GM21619 (cell line): ENCODE data around the gene LRRFIP1.
"Not testable (repeated sequence)": the region's sequence is repeated elsewhere in the genome, so short reads cannot be mapped to it uniquely, and the experiment has no call there.

Source experiments
- ATAC-seq: cut with Tn5 transposase; IDR thresholded peaks from one replicate; pipeline ENCODE4 v1.9.1; 2021; ENCODE audit not compliant: unreplicated experiment

Gene LRRFIP1

DNA sequence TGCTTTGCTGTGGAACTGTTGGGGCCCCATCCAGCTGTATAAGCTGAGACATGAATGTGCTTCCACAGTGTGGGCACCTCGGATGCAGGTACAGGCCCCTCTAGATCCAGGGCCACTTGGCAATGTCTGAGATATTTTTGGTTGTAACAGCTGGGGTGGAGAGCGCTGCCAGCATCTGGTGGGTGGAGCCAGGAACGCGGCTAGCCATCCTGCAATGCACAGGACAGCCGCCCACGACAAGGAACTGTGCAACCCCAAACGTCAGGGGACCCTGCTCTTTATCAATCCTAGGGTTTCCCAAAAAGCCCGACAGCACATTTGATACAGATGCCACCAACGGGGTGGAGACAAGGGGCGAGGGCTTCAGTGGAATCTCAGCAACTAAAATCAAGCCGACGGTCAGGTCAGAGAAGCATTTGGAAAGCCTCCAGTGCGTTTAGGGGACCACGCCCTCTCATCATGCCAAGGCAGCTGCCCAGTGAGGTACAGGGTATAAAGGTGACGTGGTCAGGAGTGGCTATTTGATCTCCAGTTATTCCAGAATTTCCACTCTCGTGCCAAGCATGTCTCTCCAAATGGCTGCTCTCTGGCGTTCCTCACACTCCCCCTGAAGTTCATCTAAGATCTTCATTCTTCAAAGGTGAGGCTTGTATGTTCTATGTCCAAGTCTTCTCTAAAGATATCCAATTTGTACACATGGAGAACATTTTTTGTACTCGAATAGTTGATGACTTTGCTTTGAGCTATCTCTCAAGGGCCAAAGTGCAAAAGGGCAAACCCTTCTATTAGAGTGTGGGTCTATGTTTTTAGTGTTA is 55.7 kb downstream of the LRRFIP1 start:
- ATAC-seq, result no peak

DNA sequence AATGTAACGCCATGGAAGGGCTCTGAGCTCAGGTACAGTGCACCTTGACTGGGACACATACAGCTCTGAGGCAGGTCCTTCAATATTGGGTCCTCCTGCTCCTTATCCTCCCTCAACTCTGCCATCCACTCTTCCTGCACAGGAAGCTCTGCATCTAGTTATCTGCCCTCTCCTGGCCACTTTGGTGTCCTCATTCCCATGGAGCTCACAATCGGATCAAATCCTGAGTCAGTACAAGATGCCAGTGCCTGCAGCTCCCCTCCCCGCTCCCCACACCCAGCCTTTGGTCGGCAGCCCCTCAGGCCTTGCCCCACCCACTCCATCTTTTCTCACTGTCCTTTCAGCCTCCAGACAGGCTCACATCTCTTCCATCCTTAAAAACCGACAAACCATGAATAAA is 58.0 kb downstream of the LRRFIP1 start:
- no peak for ATAC-seq

DNA sequence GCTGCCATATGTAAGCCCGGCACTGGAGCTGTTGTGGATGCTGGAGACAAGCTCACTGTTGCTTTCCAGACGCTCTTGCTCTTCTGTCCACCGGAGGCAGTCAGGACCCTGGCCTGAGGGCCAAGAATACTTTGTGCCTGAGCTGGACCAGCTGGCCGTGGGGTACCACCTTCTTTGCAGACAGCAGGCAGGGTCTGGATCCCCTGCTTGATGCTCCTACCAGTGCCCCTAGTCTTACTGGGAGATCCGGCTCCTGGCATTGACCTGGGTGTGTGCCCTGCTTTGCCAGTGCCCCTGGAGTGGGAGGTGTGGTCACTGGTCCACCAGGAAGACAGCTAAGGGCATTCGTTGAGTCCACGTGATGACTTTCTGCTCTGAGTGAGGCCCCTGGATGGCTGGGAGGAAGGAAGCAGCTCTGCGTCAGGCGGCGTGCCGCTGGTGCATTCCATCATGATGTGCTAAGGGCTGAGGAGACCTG is 59.3 kb downstream of the LRRFIP1 start:
- ATAC-seq, result no peak

DNA sequence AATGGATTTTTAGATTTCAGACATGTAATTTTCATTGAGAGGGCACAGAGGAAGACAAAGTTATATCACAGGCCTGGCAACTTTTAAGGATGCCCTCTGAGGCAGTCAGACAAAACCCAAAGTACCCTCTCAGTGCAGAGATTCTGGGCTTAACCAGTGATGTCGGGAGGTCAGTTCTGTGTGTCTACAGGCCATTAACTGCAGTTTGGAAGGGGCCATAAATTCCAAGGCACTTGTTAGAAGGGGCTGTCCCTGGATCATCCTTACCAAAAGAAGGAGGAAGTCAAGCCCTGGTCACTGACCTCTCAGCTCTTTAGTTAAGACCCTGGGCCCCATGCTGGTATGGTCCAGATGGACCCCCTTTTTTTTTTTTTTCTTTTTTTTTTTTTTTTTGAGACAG is 60.7 kb downstream of the LRRFIP1 start:
- no peak for ATAC-seq

DNA sequence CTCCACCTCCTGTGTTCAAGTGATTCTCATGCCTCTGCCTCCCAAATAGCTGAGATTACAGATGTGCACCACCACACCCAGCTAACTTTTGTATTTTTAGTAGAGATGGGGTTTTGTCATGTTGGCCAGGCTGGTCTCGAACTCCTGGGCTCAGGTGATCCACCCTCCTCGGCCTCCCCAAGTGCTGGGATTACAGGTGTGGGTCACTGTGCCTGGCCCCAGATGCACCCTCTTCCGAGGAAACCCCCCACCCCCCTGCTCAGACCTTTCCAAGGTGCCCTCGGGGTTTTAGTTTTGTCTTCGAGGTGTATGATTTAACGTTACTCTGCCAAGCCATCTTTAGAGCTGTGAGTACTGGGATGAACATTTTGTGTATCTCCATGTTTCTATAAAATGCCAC is 61.2 kb downstream of the LRRFIP1 start:
- ATAC-seq, result not testable (repeated sequence)

DNA sequence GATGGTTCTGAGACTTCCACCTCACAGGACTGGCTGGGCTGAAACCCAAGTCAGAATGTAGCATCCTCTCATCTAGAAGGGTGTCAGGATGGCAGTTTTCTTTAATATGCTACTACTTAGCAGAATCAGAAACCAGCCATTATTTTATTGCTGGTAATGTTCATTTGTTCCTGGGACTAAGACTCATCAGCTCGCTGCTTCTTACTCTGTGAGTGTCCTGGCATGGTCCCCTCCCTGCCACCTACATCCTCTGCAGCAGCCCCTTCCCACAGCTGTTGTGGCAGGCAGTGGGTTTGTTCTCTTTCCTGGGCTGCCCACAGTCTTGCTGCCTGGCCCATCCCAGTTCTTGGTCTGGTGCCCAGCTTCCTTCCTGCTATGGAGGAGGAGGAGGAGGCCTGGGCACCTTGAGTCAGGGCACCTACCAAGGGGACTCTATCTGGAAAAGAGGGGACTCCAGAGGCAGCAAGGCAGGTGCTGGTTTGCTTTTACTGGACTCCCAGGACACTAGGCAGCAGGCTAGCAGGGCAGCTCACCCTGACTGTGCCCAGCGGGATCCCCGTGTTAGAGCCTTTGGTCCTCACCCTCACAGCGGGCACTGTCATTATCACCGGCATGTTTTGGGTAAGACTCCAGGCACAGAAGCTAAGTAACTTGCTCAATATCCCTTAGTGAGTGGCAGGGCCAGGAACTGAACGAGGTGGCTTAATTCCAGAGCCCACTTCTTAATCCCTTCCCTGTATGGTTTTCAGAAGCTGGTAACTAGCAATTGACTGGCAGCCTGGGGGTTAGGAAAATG is 62.1 kb downstream of the LRRFIP1 start:
- ATAC-seq, result no peak

DNA sequence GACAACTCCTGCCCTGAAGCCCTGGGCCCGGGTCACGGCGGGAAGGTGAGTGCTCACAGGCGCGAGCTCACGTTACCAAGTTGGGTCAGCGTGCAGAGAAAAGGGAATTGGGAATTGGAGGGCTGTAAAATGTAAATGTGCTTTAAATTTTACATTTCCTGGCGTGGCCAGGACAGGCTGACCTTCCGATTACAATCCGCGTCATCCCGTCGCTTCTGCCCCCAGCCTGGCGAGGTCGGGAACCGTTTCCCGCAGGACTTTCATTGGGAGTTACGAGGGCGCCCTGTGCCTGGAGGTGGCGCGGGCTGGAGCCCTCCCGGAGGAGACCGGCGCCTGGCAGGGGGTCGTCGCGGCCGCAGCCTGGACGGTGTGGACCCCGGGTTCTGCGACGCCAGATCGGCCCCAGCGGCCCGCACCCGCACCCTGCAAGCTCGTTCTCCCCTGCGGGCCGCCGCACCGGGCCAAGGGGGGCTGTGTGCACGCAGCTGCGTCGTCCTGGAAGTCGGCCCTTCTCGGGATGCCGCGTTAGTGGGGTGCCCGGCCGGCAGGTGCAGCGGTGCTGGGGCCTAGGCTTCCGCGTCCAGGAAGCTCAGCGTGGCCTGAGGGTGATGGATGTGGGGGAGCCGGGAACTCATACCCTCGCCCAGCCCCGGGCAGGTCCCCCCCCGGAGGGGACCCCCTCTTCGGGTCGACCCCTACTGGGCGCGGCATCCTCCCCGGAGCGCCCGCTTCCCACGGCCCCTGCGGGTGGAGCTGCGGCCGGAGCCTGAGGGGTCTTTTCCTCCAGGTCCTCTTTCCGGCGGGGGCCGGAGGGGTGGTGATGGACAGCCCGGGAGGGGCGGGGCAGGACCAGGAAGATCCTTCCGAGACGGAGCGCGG is 63.9 kb downstream of the LRRFIP1 start:
- peak; percentile 32 for ATAC-seq

DNA sequence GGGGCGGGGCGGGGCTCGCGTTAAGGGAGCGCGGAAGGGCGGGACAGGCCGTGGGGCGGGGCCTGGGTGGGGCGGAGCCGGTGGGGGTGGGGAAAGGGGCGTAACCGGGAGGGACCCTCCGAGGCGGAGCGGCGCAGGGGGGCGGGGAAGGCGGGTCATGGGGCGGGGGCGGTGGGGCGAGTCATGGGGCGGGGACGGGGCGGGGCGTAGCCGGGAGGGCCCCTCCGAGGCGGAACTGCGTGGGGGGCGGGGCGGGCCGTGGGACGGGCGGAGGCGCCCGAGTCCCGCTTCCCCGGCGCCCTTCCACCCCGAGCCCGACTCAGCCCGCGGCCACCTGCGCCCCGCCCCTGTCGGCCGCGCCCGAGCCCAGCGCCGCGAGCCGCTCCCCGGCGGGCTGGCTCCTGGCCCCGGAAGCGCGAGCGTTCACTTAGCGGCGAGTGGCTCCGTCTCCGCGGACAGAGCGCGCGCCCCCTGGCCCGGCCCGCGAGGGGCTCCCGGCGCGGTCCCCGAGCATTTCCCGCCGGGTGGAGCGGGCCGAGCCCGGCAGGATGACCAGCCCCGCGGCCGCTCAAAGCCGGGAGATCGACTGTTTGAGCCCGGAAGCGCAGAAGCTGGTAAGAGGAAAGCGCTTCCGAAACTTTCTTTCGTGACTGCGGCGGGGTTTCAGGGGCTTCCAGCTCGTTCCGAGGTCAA is 64.7 kb downstream of the LRRFIP1 start:
- peak; percentile 45 for ATAC-seq

DNA sequence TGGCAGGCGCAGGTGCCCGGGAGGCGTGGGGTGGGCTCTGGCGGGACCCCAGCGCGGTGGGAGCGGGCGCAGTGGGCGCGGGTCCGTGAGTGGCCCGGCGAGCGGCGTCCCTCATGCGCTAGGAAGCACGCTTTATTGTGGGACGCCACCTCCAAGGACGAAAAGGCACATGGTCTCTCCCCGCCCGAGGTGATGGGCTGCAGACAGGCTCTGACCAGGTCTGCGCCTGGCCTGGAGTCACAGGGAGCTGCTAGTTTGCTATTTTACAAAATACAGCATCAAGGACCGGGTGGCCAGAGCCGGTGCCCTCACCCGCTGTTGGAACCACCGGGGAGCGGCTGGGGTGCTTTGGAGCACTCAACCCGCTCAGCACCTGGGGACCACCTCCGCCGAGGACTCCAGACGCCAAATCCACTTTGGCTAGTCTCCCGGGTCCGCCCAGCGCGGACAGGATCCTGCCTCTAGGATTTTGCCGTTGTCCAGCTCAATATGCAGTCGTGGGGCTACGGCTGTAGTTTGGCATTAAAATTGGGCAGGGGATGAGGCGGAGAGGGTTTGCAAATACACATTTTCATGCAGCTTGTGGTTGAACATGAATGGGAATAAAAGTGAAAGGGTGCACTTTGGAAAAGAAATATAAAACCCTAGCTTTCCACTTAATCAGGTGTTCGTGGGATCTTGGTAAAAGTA is 65.4 kb downstream of the LRRFIP1 start:
- ATAC-seq, result peak; percentile 2

DNA sequence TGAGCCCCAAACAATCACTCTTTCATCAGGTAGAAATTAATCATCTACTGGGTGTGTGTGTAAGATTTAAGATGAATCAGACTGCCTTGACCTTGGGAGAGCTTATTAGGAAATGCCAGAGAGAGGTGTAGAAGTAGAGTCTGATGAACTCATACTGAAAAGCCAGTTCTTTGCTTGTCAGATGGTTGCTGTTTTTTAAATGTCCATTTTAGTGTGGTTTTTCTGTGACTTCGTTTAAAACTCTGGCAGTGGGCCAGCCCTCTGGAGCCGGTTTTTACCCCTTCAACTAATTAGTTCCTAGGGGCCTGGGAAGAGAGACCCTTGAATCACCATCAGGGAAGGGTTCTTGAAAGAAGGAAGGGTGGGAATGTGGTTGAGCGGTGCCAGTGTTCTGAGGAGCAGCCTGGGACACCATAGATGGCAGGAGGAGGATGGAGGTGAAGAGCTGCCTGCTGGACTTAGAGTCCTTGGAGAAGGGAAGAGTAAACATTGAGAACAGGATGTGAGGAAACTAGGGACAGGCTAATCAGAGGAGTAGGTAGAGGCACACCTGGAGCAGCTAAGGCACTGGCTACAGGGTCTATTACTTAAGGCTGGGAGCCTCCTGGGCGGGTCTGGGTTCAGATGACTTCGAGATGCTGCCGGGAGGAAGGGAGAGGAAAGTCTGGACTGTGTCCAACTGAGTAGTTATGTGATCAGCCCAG is 66.1 kb downstream of the LRRFIP1 start:
- ATAC-seq, result no peak

DNA sequence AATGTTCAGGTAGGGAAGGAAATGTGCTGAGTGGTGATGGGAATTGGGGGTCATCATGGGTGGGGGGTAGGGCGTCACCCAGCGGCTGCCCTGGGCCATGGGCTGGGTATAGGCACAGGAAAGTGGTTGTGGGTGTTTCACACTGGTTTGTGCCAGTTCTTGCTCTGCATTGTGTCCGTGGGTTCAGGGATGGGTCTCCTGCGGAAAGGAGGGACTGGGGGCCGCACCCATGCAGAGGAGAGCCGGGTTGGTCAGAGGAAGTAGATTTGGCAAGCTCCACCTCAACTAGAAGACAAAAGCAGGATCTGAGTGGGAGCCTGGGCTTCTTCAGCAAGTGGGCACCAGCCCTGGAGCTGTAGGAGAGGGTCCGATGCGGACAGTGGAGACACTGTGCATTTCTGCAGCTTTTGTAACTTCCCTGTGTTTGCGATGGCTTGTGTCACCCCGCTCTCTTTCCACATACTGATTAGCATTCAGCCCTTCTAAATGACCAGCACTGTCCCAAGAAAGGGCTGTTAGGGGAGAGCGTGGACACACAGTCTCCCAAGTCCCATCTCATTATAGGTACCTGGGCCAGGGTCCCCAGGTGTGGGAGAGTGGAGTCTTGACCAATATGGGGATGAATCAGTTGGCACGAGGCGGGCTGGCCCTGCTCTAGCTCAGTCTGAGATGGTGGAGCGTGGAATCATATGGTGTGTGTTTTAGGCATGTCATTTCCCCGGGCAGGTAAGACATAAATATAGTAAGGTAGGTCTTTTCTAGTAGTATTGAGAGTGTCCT is 67.2 kb downstream of the LRRFIP1 start:
- ATAC-seq, result no peak

DNA sequence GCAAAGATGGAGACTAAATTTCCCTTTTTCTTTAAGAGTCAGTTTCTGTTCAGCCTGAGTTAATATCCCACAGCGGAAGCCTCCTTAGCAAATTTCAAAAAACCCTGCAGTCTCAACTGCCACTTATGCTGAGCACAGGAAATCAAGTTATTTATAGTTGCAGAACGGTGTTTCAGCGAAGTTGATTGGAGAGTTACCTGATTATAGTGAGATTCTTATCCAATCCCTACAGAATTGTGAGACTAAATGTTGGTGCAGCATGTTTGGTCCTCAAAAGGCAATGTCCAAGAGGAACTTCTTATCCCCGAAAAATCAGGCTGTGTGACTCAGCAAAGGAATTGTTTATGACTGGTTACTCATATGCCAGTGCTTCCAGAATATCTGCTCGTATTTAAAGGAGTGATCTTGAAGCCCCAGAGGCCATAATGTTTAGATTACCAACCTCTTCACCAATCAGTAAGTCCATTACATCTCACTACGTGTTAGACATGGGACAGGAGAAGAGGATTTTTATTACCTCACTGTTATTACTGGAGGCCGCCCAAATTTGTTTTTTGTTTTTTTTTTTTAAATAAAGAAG is 67.9 kb downstream of the LRRFIP1 start:
- no peak for ATAC-seq

DNA sequence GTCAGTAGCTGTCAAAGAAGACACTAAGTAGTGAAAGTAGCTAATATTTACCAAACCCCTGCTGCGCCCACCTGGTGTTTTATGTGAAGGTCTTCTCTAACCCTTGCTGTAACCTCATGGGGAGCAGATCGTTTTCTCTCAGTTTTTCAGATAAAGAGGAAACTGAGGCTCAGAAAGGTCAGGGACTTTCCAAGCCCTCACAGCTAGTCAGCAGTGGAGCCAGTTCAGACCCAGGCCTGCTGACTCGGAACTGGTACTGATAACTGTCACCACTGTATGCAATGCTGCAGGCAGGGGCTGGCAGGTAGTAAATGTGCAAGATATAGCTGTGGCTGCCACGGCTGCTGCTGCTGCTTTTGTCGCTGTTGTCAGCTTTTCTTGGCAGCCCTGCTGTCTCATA is 69.1 kb downstream of the LRRFIP1 start:
- ATAC-seq, result peak; percentile 26

DNA sequence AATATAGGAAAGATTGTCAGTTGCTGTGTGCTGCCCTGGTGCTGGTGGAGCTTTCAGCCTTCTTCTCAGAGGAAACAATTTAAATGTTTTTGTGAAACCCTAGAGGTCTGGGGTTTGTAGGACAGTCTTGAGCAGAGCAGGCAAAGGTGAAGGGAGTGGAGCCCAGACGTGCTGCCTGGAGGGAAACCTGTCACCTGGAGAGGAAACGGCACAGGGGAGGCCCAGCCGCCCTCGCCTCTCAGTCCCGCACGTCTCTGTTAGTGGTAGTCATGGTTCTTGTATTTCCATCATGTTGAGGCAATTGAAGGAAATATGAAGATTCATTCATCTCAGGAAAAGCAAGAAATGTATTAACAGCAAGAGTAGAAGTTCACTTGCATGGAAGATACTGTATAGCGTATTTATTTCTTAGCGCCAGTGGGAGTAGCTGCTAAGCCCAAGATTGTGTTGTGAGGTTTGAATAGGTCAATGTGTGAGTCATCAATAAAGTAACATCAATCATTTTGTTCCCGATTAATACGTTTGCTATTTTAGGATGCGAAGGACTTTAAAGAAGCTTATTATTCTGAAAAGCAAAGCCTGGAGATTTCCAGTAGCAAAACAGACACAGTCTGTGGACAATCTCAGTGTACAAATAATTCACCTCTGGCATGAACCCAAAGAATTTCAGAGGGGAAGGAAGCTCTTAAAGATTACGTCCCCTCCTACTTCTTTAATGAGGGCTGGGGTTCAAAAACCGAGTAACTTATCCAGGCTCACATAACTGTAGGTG is 70.4 kb downstream of the LRRFIP1 start:
- no peak for ATAC-seq

DNA sequence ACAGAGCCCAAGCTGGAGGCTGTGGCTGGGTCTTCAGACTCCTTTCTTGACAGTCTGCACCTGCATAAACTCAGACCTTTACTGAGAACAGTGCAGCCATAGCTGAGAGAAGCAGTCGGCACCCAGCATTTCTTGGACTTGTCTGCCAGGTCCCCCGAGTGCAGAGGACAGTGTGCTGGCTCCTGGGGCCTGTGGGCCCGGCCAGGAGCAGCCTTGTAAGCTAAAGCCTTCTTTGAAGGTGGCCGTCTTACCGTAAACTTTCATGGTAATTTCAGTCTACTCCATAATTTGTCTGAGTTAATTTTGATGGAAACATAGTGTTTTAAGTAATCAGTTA is 70.9 kb downstream of the LRRFIP1 start:
- no peak for ATAC-seq

DNA sequence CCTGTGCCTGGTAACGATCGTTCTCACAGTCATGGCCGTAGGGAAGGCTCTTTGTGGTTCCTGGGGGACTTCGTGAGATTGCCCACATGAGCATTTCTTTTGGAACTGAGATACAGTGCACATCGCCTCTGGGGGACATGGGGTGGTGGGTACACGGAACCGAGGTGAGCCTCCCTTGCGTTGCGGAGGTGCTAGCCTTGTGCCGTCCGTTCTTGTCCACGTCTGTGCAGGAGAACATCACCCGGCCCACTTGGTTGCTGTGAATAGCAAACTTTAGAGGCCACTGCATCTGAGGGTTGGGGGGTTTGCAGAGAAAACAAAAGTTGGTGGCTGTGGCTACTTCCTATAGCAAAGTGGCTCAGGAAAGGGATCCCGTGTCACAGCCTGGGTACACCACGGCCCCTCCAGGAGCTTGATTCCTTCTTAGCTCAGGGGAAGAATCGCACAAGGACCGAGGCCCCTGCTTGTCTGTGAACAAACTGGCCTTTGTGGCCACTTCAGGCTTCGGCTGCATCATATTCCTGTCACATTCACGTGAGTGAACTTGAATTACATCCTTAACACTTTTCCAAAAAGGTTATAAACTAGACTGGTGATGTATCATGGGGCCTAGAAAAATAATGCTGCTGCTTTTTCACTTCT is 72.6 kb downstream of the LRRFIP1 start:
- ATAC-seq, result no peak

DNA sequence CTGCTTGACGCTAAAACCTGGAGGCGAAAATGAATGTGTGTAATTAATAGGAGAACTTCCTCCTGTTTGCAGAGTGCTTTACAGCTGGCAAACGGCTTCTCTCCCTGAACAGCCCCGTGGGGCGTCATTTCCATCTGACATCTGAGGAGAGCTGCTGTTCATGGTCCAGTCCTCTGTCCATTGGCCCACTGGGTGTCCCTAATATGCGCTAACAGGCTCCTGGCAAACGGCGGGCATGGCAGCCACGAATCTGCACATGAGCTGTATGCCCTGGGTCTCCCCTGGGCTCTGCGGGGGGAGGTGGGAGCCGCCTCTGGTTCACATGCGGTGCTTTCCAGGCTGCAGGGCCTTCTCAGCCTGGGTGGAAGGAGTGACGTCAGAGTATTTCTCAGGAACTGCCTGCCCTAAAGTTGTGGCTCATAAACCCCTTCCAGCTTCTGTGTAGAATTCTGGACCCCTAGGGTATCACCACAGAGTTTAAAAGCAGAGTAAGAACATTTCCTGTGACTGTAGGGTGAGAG is 73.2 kb downstream of the LRRFIP1 start:
- peak; percentile 31 for ATAC-seq
